Neural cell (in vitro differentiated cells): ENCODE measurements around the gene IP6K1. TPM values are rescaled to one million over a fixed set of nuclear protein-coding genes. Genes with fewer than 3 reads are reported as not detected.

ENCODE experiments used
- H2AFZ ChIP-seq: fragments of 200-600, 300-800 bp; sonication (generic), shearing (Covaris generic); 2 replicates; pipeline ENCODE4 v1.6.0; 2014; ENCODE audit warnings: low read depth, mild to moderate bottlenecking, antibody characterized with exemption, low read length, moderate library complexity
- H3F3A ChIP-seq: fragments of 200-600 bp; shearing (Covaris generic); 2 replicates; pipeline ENCODE4 v1.6.1; 2016; ENCODE audit warnings: mild to moderate bottlenecking, moderate library complexity, mixed read lengths, antibody characterized with exemption, low read length; ENCODE audit not compliant: insufficient read depth, poor library complexity, severe bottlenecking
- H3K27ac ChIP-seq: fragments of 200-600, 300-800 bp; sonication (generic), shearing (Covaris generic); 2 replicates; pipeline ENCODE4 v1.5.1; 2014; ENCODE audit warnings: mild to moderate bottlenecking, low read length, moderate library complexity
- H3K27me3 ChIP-seq: fragments of 300-800, 200-600 bp; sonication (generic), shearing (Covaris generic); 2 replicates; pipeline ENCODE4 v1.6.0; 2014; ENCODE audit warnings: mild to moderate bottlenecking, low read depth, low read length, moderate library complexity; ENCODE audit not compliant: insufficient read depth
- H3K36me3 ChIP-seq: fragments of 300-800, 200-600 bp; sonication (generic), shearing (Covaris generic); 2 replicates; pipeline ENCODE4 v1.5.1; 2014; ENCODE audit warnings: mild to moderate bottlenecking, antibody characterized with exemption, low read length, moderate library complexity; ENCODE audit not compliant: insufficient read depth
- H3K4me2 ChIP-seq: fragments of 300-800, 200-600 bp; sonication (generic), shearing (Covaris generic); 2 replicates; pipeline ENCODE4 v1.6.0; 2014; ENCODE audit warnings: mild to moderate bottlenecking, low read length
- H3K4me3 ChIP-seq: fragments of 300-800, 200-600 bp; sonication (generic), shearing (Covaris generic); 2 replicates; pipeline ENCODE4 v1.5.1; 2014; ENCODE audit warnings: mild to moderate bottlenecking, low read length, moderate library complexity
- H3K79me2 ChIP-seq: fragments of 200-600 bp; shearing (Covaris generic); replicated peaks from 2 replicates; pipeline ENCODE4 v1.6.0; 2014; ENCODE audit warnings: mild to moderate bottlenecking, low read length, moderate library complexity; ENCODE audit not compliant: insufficient read depth
- H3K9ac ChIP-seq: fragments of 300-800, 200-600 bp; sonication (generic), shearing (Covaris generic); 2 replicates; pipeline ENCODE4 v1.6.1; 2016; ENCODE audit warnings: mild to moderate bottlenecking, low read length, mixed read lengths
- H3K9me2 ChIP-seq: fragments of 200-600 bp; shearing (Covaris generic); 2 replicates; pipeline ENCODE4 v1.6.1; 2016; ENCODE audit warnings: mild to moderate bottlenecking, low read length, mixed read lengths; ENCODE audit not compliant: insufficient read depth
- H3K9me3 ChIP-seq: fragments of 200-600, 300-800 bp; sonication (generic), shearing (Covaris generic); 2 replicates; pipeline ENCODE4 v1.6.1; 2016; ENCODE audit warnings: mild to moderate bottlenecking, mixed run types, low read length, moderate library complexity, mixed read lengths
- H4K20me1 ChIP-seq: fragments of 200-600 bp; shearing (Covaris generic); 2 replicates; pipeline ENCODE4 v1.6.1; 2016; ENCODE audit warnings: mild to moderate bottlenecking, mixed run types; ENCODE audit not compliant: insufficient read depth
- CTCF ChIP-seq: fragments of 450-650 bp; IDR thresholded peaks from 2 replicates; pipeline ENCODE4 v1.5.1; 2014; ENCODE audit warnings: antibody characterized with exemption, mild to moderate bottlenecking, moderate library complexity; ENCODE audit not compliant: poor library complexity, severe bottlenecking
- EP300 ChIP-seq: fragments of 450-650 bp; conservative IDR thresholded peaks from 2 replicates; pipeline ENCODE4 v1.6.1; 2014; ENCODE audit warnings: antibody characterized with exemption, mild to moderate bottlenecking, moderate library complexity; ENCODE audit not compliant: poor library complexity, severe bottlenecking
- EZH2 ChIP-seq: fragments of 200-600, 300-800 bp; shearing (Covaris generic), sonication (generic); IDR thresholded peaks from 2 replicates; pipeline ENCODE4 v1.6.1; 2014; ENCODE audit warnings: antibody characterized with exemption, low read length, borderline replicate concordance, mild to moderate bottlenecking; ENCODE audit not compliant: insufficient read depth, poor library complexity, severe bottlenecking
- MXI1 ChIP-seq: fragments of 450-650 bp; conservative IDR thresholded peaks from 2 replicates; pipeline ENCODE4 v1.6.1; 2014; ENCODE audit warnings: antibody characterized with exemption, mild to moderate bottlenecking; ENCODE audit not compliant: poor library complexity, severe bottlenecking
- POLR2AphosphoS5 ChIP-seq: IDR thresholded peaks from 2 replicates; pipeline ENCODE4 v1.6.1; 2012
- RAD21 ChIP-seq: fragments of 450-650 bp; conservative IDR thresholded peaks from 2 replicates; pipeline ENCODE4 v1.6.1; 2014; ENCODE audit warnings: antibody characterized with exemption, mild to moderate bottlenecking, moderate library complexity
- REST ChIP-seq: IDR thresholded peaks from 2 replicates; pipeline ENCODE4 v1.6.1; 2012; ENCODE audit warnings: borderline replicate concordance
- SMC3 ChIP-seq: fragments of 450-650 bp; conservative IDR thresholded peaks from 2 replicates; pipeline ENCODE4 v1.6.1; 2014; ENCODE audit warnings: antibody characterized with exemption, mild to moderate bottlenecking, moderate library complexity; ENCODE audit not compliant: poor library complexity
- TAF1 ChIP-seq: IDR thresholded peaks from 2 replicates; pipeline ENCODE4 v1.6.1; 2012; ENCODE audit warnings: low read depth
- polyA plus RNA-seq: library from polyadenylated mRNA; depleted of rRNA; stranded (reverse); fragments of >200 nt; gene quantifications from 2 replicates; pipeline ENCODE4 v1.2.3, GENCODE V29; 2014

Gene IP6K1
- polyA plus RNA-seq, 1 donor from 2014 or later = 52.7 TPM

GRCh38 chr3:49804141-49805041 lies 18.0 kb upstream of the IP6K1 start:
- no peak overlapping the region for H2AFZ ChIP-seq
- H3K9ac ChIP-seq = no peak overlapping the region
- H3K9me2 ChIP-seq = no peaks in the 10 kb centered on the region
- no peaks in the 10 kb centered on the region for H3K79me2 ChIP-seq
- peak overlapping the region; percentile 74 for H3K4me3 ChIP-seq
- TF ChIP-seq TAF1 (no peak), SMC3 (no peak), EZH2 (no peak), RAD21 (no peak), POLR2AphosphoS5 (no peak), EP300 (no peak), CTCF (no peak), MXI1 (no peak), REST (no peak)
- no peaks in the 10 kb centered on the region for H3F3A ChIP-seq
- H4K20me1 ChIP-seq = no peaks in the 10 kb centered on the region
- H3K9me3 ChIP-seq = no peaks in the 10 kb centered on the region
- H3K27me3 ChIP-seq = peaks cover 14% of the 10 kb centered on the region
- H3K4me2 ChIP-seq = no peak overlapping the region
- no peaks in the 10 kb centered on the region for H3K36me3 ChIP-seq
- H3K27ac ChIP-seq = no peak overlapping the region

GRCh38 chr3:49803465-49804140 lies 17.3 kb upstream of the IP6K1 start:
- no peak for TF ChIP-seq EZH2
- TF ChIP-seq MXI1 = peak; percentile 13
- peak overlapping the region; percentile 74 for H3K4me3 ChIP-seq
- H3K27me3 ChIP-seq = peaks cover 14% of the 10 kb centered on the region
- H3F3A ChIP-seq = no peaks in the 10 kb centered on the region
- H3K79me2 ChIP-seq = no peaks in the 10 kb centered on the region
- no peaks in the 10 kb centered on the region for H3K9me3 ChIP-seq
- peak overlapping the region; percentile 65 for H3K9ac ChIP-seq
- peak overlapping the region; percentile 80 for H2AFZ ChIP-seq
- no peak overlapping the region for H3K27ac ChIP-seq
- no peaks in the 10 kb centered on the region for H3K36me3 ChIP-seq
- H4K20me1 ChIP-seq = no peaks in the 10 kb centered on the region
- no peaks in the 10 kb centered on the region for H3K9me2 ChIP-seq
- peak overlapping the region; percentile 48 for H3K4me2 ChIP-seq
